SJCRH30 (cell line): ENCODE measurements around the gene LDLRAD4. TPM values are rescaled to one million over a fixed set of nuclear protein-coding genes. Genes with fewer than 3 reads are reported as not detected.

Experiments used
- DNase-seq, 2 experiments: peaks; one replicate each; pipeline ENCODE4 v3.0.0-alpha.2; 2015 to 2020
- H3K27ac ChIP-seq: fragments of 250-450 bp; sonication (Bioruptor Pico); 2 replicates; pipeline ENCODE4 v1.5.1; 2020; ENCODE audit warnings: mild to moderate bottlenecking, moderate library complexity
- H3K27me3 ChIP-seq: fragments of 250-450 bp; sonication (Bioruptor Pico); 2 replicates; pipeline ENCODE4 v1.5.1; 2020; ENCODE audit warnings: mild to moderate bottlenecking, moderate library complexity
- H3K36me3 ChIP-seq: fragments of 250-450 bp; sonication (Bioruptor Pico); 2 replicates; pipeline ENCODE4 v1.5.1; 2020; ENCODE audit warnings: mild to moderate bottlenecking, moderate library complexity
- H3K4me1 ChIP-seq: fragments of 250-450 bp; sonication (Bioruptor Pico); 2 replicates; pipeline ENCODE4 v1.5.1; 2020; ENCODE audit warnings: mild to moderate bottlenecking, moderate library complexity
- H3K4me3 ChIP-seq: fragments of 250-450 bp; sonication (Bioruptor Pico); 2 replicates; pipeline ENCODE4 v1.5.1; 2020; ENCODE audit warnings: mild to moderate bottlenecking, moderate library complexity
- H3K9me3 ChIP-seq: fragments of 250-450 bp; sonication (Bioruptor Pico); replicated peaks from 2 replicates; pipeline ENCODE4 v1.5.1; 2020; ENCODE audit warnings: mild to moderate bottlenecking, moderate library complexity
- total RNA-seq: library from RNA; depleted of rRNA; stranded (reverse); fragments of >200 nt; shearing (Covaris generic); gene quantifications from 2 replicates; pipeline ENCODE4 v1.2.3, GENCODE V29; 2014

LDLRAD4 gene
- total RNA-seq, 1 experiment from 2014 or later, result 0.26 TPM

- no peaks in the 10 kb centered on the region for H3K9me3 ChIP-seq
- H3K4me1 ChIP-seq, result no peaks in the 10 kb centered on the region
- no peak for DNase-seq
- no peaks in the 10 kb centered on the region for H3K36me3 ChIP-seq
- H3K27ac ChIP-seq, result no peak overlapping the region
- no peak overlapping the region for H3K4me3 ChIP-seq
- no peaks in the 10 kb centered on the region for H3K27me3 ChIP-seq
Measured at GRCh38 chr18:13524054-13524453, 305.5 kb downstream of the LDLRAD4 start.

GRCh38 chr18:13524811-13525210 lies 306.3 kb downstream of the LDLRAD4 start:
- H3K27me3 ChIP-seq, result no peaks in the 10 kb centered on the region
- no peaks in the 10 kb centered on the region for H3K4me1 ChIP-seq
- DNase-seq, result no peak
- no peak overlapping the region for H3K4me3 ChIP-seq
- no peaks in the 10 kb centered on the region for H3K36me3 ChIP-seq
- no peaks in the 10 kb centered on the region for H3K9me3 ChIP-seq
- no peak overlapping the region for H3K27ac ChIP-seq

- Histone ChIP-seq H3K9me3 (no peaks in the 10 kb centered on the region), H3K27ac (no peak overlapping the region), H3K36me3 (no peaks in the 10 kb centered on the region), H3K4me1 (no peaks in the 10 kb centered on the region), H3K27me3 (no peaks in the 10 kb centered on the region), H3K4me3 (no peak overlapping the region)
- no peak for DNase-seq
Measured at GRCh38 chr18:13525381-13526029, 306.9 kb downstream of the LDLRAD4 start.

- no peak for DNase-seq
- no peaks in the 10 kb centered on the region for H3K9me3 ChIP-seq
- H3K4me3 ChIP-seq, result no peak overlapping the region
- H3K4me1 ChIP-seq, result no peaks in the 10 kb centered on the region
- H3K27ac ChIP-seq, result no peak overlapping the region
- H3K27me3 ChIP-seq, result no peaks in the 10 kb centered on the region
- no peaks in the 10 kb centered on the region for H3K36me3 ChIP-seq
Measured at GRCh38 chr18:13526519-13526918, 308.0 kb downstream of the LDLRAD4 start.

GRCh38 chr18:13527256-13527655 lies 308.7 kb downstream of the LDLRAD4 start:
- H3K36me3 ChIP-seq, result no peaks in the 10 kb centered on the region
- no peak overlapping the region for H3K27ac ChIP-seq
- DNase-seq, result no peak
- no peaks in the 10 kb centered on the region for H3K27me3 ChIP-seq
- H3K4me3 ChIP-seq, result no peak overlapping the region
- H3K4me1 ChIP-seq, result no peaks in the 10 kb centered on the region
- no peaks in the 10 kb centered on the region for H3K9me3 ChIP-seq

- H3K4me1 ChIP-seq, result no peaks in the 10 kb centered on the region
- no peak overlapping the region for H3K4me3 ChIP-seq
- H3K9me3 ChIP-seq, result no peaks in the 10 kb centered on the region
- no peaks in the 10 kb centered on the region for H3K36me3 ChIP-seq
- no peak overlapping the region for H3K27ac ChIP-seq
- DNase-seq, result no peak
- no peaks in the 10 kb centered on the region for H3K27me3 ChIP-seq
Measured at GRCh38 chr18:13527730-13528129, 309.2 kb downstream of the LDLRAD4 start.

GRCh38 chr18:13528739-13529392 lies 310.3 kb downstream of the LDLRAD4 start:
- no peak for DNase-seq
- Histone ChIP-seq H3K9me3 (no peaks in the 10 kb centered on the region), H3K4me3 (no peak overlapping the region), H3K27me3 (no peaks in the 10 kb centered on the region), H3K4me1 (no peaks in the 10 kb centered on the region), H3K36me3 (no peaks in the 10 kb centered on the region), H3K27ac (no peak overlapping the region)

- Histone ChIP-seq H3K4me3 (no peak overlapping the region), H3K4me1 (no peaks in the 10 kb centered on the region), H3K27me3 (no peaks in the 10 kb centered on the region), H3K27ac (no peak overlapping the region), H3K9me3 (no peaks in the 10 kb centered on the region), H3K36me3 (no peaks in the 10 kb centered on the region)
- DNase-seq, result no peak
Measured at GRCh38 chr18:13530033-13530878, 311.7 kb downstream of the LDLRAD4 start.

- Histone ChIP-seq H3K4me1 (no peaks in the 10 kb centered on the region), H3K27me3 (no peaks in the 10 kb centered on the region), H3K36me3 (no peaks in the 10 kb centered on the region), H3K9me3 (no peaks in the 10 kb centered on the region), H3K4me3 (no peak overlapping the region), H3K27ac (no peak overlapping the region)
- peak in 1 of 2 experiments; percentile 1 for DNase-seq
Measured at GRCh38 chr18:13530879-13531387, 312.4 kb downstream of the LDLRAD4 start.

GRCh38 chr18:13531681-13532325 lies 313.2 kb downstream of the LDLRAD4 start:
- H3K27me3 ChIP-seq, result no peaks in the 10 kb centered on the region
- H3K27ac ChIP-seq, result no peak overlapping the region
- no peak overlapping the region for H3K4me3 ChIP-seq
- H3K9me3 ChIP-seq, result no peaks in the 10 kb centered on the region
- DNase-seq, result no peak
- no peaks in the 10 kb centered on the region for H3K4me1 ChIP-seq
- H3K36me3 ChIP-seq, result no peaks in the 10 kb centered on the region

- H3K36me3 ChIP-seq, result no peaks in the 10 kb centered on the region
- no peaks in the 10 kb centered on the region for H3K4me1 ChIP-seq
- DNase-seq, result no peak
- H3K27ac ChIP-seq, result no peak overlapping the region
- no peaks in the 10 kb centered on the region for H3K9me3 ChIP-seq
- H3K4me3 ChIP-seq, result no peak overlapping the region
- H3K27me3 ChIP-seq, result no peaks in the 10 kb centered on the region
Measured at GRCh38 chr18:13532406-13533075, 314.0 kb downstream of the LDLRAD4 start.

- Histone ChIP-seq H3K9me3 (no peaks in the 10 kb centered on the region), H3K4me1 (no peaks in the 10 kb centered on the region), H3K36me3 (no peaks in the 10 kb centered on the region), H3K4me3 (no peak overlapping the region), H3K27ac (no peak overlapping the region), H3K27me3 (no peaks in the 10 kb centered on the region)
- DNase-seq, result no peak
Measured at GRCh38 chr18:13534631-13535030, 316.1 kb downstream of the LDLRAD4 start.

GRCh38 chr18:13536578-13536977 lies 318.0 kb downstream of the LDLRAD4 start:
- Histone ChIP-seq H3K27me3 (no peaks in the 10 kb centered on the region), H3K4me3 (no peak overlapping the region)

GRCh38 chr18:13537022-13537780 lies 318.6 kb downstream of the LDLRAD4 start:
- Histone ChIP-seq H3K4me1 (no peaks in the 10 kb centered on the region), H3K9me3 (no peaks in the 10 kb centered on the region), H3K36me3 (no peaks in the 10 kb centered on the region), H3K4me3 (no peak overlapping the region), H3K27me3 (no peaks in the 10 kb centered on the region), H3K27ac (no peak overlapping the region)
- DNase-seq, result no peak

More at GRCh38 chr18:13536578-13536977, 318.0 kb downstream of the LDLRAD4 start:
- DNase-seq, result no peak
- Histone ChIP-seq H3K27ac (no peak overlapping the region), H3K9me3 (no peaks in the 10 kb centered on the region), H3K4me1 (no peaks in the 10 kb centered on the region), H3K36me3 (no peaks in the 10 kb centered on the region)
